LNCAP (cell line): ENCODE measurements around the gene VSIG10L.

Source experiments
- TF ChIP-seq, protein P1 (sequence below): fragments of 450-650 bp; IDR thresholded peaks from 2 replicates; pipeline ENCODE4 v1.5.1; 2017; ENCODE audit warnings: mild to moderate bottlenecking

The VSIG10L gene

DNA sequence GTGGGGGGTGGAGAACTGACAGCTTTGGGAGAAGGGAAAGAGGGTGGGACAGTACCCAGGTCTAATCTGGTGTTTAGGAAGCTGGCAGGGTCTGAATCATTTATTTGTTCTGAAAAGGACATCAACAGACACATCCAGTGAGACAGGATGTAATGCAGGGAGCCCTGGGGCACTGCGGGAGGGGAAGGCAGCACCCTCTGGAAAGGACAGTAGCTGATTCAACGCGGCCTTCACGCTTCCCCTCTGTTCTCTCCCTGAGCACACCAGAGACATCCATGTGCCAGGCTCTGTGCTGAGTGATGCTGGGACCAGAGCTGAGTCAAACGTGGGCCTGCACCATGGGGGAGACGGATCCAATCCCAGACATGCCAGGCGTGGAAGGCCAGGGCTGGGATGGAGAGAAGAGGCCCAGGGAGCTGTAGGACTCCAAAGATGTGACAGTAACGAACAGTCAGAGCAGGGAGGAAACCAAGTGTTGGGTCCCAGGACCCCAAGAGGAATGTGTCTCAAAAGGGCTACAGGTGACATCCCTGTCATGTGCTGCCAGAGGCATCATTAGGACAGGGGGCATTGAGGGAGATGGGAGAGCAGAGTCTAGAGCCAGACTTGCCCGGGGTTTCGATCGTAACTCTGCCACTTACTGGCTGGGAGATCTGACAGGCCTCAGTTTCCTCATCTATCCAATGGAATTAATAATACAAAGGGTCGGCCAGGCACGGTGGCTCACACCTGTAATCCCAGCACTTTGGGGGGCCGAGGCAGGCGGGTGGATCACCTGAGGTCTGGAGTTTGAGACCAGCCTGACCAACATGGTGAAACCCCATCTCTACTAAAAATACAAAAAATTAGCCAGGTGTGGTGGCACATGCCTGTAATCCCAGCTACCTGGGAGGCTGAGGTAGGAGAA, 22.5 kb upstream of the VSIG10L start:
- TF ChIP-seq, protein P1, sequence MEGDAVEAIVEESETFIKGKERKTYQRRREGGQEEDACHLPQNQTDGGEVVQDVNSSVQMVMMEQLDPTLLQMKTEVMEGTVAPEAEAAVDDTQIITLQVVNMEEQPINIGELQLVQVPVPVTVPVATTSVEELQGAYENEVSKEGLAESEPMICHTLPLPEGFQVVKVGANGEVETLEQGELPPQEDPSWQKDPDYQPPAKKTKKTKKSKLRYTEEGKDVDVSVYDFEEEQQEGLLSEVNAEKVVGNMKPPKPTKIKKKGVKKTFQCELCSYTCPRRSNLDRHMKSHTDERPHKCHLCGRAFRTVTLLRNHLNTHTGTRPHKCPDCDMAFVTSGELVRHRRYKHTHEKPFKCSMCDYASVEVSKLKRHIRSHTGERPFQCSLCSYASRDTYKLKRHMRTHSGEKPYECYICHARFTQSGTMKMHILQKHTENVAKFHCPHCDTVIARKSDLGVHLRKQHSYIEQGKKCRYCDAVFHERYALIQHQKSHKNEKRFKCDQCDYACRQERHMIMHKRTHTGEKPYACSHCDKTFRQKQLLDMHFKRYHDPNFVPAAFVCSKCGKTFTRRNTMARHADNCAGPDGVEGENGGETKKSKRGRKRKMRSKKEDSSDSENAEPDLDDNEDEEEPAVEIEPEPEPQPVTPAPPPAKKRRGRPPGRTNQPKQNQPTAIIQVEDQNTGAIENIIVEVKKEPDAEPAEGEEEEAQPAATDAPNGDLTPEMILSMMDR: no peak

- TF ChIP-seq, protein P1: no peak
Measured at GRCh38 chr19:51361239-51361638, 19.3 kb upstream of the VSIG10L start.

- TF ChIP-seq, protein P1: no peak
Measured at GRCh38 chr19:51359294-51359693, 17.4 kb upstream of the VSIG10L start.

DNA sequence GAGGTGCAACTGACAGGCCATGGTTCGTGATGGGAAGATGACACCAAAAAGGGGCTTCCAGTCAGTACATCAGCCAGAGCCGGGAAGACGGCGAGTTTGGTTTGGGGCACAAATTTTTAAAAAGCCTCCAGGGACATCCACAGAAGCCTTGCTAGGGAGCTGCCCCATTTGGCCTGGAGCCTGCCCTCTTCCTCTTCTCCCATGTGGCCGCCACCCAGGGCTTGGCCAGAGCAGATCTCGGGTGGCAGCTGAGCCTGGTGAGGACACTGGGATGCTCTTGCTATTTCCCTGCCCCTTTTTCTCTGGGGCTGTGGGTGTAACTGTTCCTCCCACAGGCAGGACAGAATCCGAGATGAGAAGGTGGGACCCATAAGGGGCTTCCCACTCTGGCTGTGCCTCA, 16.0 kb upstream of the VSIG10L start:
- TF ChIP-seq, protein P1: no peak

DNA sequence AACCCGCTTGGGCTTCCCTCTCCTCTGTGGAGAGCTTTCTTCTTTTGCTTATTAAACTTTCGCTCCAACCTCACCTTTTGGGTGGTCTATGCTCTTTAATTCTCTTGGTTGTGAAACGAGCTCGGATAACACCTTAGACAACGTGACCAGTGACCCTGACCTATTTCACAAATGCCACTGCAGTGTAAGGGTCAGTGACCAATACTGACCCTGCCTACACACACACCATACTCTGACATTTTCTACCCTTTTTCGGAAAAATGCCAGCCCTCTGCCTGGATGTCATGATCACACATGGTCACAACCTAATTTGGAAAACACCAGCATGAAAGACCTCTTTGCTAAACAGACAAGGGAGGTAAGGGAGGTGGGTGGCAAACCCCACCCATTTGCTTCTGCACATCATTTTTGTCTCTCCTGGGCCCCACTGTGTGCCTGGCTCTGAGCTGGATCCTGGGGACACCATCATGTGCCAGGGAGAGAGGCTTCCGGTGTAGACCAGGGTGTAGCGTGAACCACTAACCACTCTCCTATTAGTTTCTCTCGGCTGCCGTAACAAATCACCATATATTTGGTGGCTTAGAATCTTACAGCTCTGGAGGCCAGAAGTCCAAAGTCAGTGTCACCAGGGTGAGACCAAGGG, 14.3 kb upstream of the VSIG10L start:
- TF ChIP-seq, protein P1: no peak

DNA sequence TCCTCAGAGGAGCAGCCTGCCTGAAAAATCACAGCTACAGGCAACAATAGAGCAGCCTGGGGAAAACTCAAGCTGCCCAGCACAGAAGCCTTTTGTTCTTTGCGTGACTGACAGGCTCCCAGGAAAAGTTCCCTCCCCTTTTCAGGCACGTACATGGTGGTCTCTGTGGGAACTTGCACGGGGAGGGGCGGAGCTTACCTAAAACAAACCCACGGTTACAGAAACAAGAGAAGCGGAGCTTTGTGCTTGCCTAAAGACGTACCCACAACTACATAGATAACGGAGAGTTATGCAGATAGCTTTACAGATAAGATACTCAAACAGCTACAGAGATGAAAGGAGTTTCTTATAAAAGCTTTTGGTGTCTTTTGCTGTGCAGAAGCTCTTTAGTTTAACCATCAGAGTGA, 12.8 kb upstream of the VSIG10L start:
- TF ChIP-seq, protein P1: no peak

GRCh38 chr19:51354103-51354741, 12.3 kb upstream of the VSIG10L start:
- TF ChIP-seq, protein P1: no peak
